GM18502 (cell line): ENCODE results near the gene RNF13.
"Not testable (repeated sequence)": the region's sequence is repeated elsewhere in the genome, so short reads cannot be mapped to it uniquely, and the experiment has no call there.

Experiments
- ATAC-seq: cut with Tn5 transposase; IDR thresholded peaks from one replicate; pipeline ENCODE4 v1.9.1; 2021; ENCODE audit warnings: mild to moderate bottlenecking; ENCODE audit not compliant: unreplicated experiment, poor library complexity

RNF13 gene

GRCh38 chr3:149891621-149892020 lies 78.6 kb downstream of the RNF13 start:
- no peak for ATAC-seq

- ATAC-seq = no peak
These were observed 79.4 kb downstream of the RNF13 start for GRCh38 chr3:149892371-149892770.

DNA sequence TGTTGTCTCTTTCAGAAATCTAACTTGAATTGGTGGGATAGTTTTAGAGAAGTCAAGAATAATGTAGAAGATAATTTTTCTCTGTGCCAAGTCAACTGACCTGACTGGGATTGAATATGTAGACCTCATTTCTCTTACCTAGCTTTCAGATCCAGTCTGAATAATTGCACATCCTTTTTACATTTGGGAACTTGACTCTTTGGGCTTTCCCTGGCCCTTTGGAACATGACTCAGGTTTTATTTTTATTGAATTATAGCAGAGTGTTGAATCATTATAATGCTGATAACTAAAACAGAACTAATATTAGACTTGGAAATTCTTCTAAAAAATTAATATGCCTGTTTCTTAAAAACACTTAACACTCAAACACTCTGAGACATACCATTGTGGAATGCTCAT lies 81.2 kb downstream of the RNF13 start:
- no peak for ATAC-seq

GRCh38 chr3:149895339-149895738 lies 82.3 kb downstream of the RNF13 start:
- ATAC-seq = no peak

- ATAC-seq = no peak
These were observed 82.8 kb downstream of the RNF13 start for GRCh38 chr3:149895769-149896168.

- ATAC-seq = no peak
These were observed 85.8 kb downstream of the RNF13 start for GRCh38 chr3:149898771-149899170.

GRCh38 chr3:149900322-149900721 lies 87.3 kb downstream of the RNF13 start:
- ATAC-seq = no peak

GRCh38 chr3:149901770-149902169 lies 88.8 kb downstream of the RNF13 start:
- ATAC-seq = no peak

- ATAC-seq = no peak
These were observed 89.6 kb downstream of the RNF13 start for GRCh38 chr3:149902498-149903139.

DNA sequence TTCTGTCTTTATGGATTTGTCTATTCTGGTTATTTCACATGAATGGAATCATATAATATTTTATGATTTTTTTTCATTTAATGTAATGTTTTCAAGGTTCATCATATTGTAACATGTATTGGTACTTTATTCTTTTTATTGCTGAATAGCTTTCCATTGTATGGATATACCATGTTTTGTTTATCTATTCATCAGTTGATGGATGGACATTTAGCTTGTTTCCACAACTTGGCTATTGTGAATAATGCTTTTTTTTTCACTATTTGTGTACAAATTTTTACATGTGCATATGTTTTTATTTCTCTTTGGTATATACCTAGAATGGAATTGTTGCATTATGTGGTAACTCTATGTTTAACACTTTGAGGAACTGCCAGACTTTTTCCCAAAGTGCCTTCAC lies 93.0 kb downstream of the RNF13 start:
- no peak for ATAC-seq

DNA sequence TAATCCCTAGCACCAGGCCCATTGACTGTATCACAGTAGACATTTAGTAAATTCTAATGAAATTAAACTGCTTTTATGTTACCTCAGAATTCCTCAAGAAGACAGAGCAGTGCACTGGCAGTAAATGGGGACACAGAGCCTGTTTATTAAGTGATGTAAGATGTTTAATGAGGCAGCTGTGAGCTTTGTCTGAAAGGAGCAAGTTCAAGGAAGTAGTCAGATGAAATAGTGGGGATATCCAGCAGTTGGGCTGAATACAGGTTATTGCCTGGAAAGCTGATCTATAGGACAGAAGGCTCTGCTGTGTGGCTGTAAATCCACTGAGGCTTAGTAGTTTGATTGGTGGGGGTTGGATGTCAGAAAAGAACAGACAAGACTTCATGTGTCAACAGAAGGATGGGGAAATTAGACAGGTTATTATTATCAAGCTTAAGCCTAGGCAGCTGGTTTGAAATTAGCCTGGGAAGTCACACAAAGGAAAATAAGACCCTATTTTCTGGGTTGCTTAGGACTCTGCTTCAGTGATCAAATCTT lies 95.5 kb downstream of the RNF13 start:
- ATAC-seq = no peak

DNA sequence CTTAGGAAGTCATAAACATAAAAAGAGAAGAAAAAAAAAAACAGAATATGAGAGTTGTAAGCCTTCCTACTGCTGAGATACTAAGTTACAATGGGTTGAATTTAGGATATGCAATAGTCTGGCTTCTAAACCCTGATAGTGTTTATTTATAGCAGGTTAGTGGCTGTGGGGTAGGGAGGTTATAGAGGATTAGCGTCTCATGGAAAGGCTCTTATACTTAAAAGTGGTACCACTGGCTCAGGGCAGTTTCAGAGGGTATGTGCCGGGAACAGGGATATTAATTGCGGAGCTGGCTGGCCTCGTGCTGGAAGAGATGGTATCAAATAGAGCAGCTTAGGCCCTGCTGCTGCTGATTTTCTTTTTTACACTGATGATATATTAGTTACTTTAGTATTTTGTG lies 96.9 kb downstream of the RNF13 start:
- ATAC-seq = no peak

GRCh38 chr3:149917124-149917667 lies 104.2 kb downstream of the RNF13 start:
- no peak for ATAC-seq

- no peak for ATAC-seq
These were observed 106.5 kb downstream of the RNF13 start for GRCh38 chr3:149919509-149919908.

GRCh38 chr3:149920119-149920518 lies 107.1 kb downstream of the RNF13 start:
- no peak for ATAC-seq

DNA sequence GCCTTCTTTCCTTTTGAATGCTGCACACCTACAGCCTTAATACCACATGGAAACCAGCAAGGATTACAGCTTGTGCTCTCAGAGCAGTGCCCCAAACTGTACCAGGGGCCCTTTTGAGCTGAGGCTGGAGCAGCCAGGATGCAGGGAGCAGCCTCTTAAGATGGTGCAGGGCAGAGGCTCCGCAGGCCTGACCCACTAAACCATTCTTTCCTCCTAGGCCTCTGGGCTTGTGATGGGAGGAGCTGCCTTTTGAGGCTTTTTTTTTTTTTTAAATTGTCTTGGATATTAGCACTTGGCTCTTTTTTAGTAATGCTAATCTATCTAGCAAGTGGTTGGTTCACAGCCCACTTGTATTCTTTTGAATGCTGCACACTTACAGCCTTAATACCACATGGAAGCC lies 120.0 kb downstream of the RNF13 start:
- ATAC-seq = no peak

GRCh38 chr3:149933858-149934257 lies 120.8 kb downstream of the RNF13 start:
- ATAC-seq = no peak

- no peak for ATAC-seq
These were observed 121.5 kb downstream of the RNF13 start for GRCh38 chr3:149934524-149934923.

DNA sequence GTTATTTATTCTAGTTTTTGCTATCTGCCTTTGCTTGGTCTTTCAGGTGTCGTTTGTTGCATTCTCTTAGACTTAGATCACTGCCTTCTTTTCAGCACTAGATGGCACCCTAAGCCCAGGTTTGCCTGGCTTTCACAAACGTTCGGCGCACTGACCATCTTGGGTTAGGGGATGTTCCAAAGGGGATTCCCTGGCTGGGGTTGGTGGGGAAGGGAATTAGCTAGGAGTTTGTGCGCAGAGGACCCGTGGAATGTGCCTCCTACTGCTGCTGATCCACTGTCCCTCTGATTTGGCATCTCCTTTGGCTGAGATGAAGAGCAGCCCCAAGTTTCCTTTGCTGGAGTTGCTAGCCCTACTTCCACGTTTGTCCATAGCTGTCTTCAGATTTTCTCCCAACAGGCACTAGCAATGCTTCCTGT lies 123.8 kb downstream of the RNF13 start:
- ATAC-seq = peak; percentile 71

DNA sequence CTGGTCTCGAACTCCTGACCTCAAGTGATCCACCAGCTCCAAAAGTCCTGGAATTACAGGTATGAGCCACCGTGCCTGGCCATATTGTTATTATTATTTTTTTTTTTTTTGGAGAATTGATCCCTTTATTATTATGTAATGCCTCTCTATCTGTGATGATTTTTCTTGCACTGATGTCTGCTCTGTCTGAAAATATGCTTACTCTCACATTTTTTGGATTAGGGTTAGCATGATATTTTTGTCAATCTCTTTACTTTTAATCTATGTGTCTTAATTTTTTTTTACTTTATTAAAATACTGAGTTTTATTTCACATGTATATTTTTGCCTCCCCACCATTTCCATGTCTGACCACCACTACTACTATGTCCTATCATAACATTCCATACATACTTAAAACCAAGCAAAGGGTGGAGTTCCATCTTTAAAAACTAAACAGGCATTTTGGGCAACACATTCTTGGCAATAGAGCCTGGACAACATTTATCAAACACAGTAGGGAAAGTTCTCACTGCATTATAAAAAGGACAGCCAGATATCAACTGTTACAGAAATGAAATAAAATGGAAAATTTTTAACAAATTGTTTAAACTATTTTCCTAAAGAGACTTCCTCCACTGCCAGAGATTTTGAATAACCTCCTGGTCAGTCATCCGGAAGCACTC lies 125.5 kb downstream of the RNF13 start:
- not testable (repeated sequence) for ATAC-seq

GRCh38 chr3:149941186-149941585 lies 128.2 kb downstream of the RNF13 start:
- ATAC-seq = no peak

DNA sequence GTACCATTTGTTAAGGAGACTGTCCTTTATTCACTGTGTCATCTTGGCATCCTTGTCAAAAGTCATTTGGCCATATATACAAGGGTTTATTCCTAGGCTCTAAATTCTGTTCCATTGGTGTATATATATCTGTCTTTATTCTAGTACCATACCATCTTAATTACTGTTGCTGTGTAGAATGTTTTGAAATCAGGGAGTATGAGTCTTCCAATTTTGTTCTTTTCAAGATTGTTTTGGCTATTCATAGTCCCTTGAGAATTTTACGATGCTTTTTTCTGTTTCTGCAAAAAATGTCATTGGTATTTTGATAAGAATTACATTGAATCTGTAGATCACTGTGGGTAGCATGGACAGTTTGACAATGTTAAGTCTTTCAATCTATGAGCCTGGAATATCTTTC lies 128.9 kb downstream of the RNF13 start:
- ATAC-seq = no peak
